ENCODE results near the gene SYTL1.

Gene SYTL1

DNA sequence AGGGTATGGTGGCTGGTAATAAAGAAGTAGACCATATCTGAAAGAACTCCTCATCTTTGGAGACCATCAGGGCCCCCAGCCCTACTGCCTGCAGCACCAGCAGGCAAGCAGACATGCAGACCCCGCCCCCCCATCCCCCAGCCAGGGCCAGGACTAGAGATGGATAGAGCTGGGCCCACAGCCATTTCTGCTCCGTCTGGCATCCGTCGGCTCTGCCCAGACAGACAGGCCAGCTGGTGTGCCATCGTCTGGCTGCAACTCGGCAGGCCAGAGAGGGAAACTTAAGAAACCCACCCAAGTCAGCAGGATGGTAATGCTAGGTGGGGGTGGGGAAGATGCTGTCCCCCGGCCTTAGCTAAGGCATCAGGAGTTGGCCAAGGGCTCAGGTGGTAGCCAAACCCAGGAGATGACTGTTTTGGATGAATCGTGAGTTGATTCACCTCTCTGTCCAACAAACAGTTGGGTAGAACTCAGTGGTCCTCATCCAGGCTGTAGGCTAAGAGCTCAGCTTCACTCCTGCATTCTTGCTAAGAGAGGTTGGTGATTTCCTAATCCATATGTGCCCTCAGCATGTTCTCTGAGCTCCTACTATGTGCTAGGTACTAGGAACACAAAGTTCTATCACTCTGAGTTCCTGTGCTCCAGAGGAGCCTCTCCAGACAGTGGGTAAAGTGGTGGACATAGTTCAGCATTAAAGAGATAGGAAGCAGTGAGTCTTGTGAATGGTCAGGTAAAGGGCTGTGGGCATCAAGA is 43.0 kb upstream of the SYTL1 start:
- H3K4me3 ChIP-seq (ENCODE audit: low read depth, low read length), result no peak overlapping the region
- peaks cover 16% of the 10 kb centered on the region for H3K4me1 ChIP-seq
- H3K27ac ChIP-seq, result peak overlapping the region; percentile 75

DNA sequence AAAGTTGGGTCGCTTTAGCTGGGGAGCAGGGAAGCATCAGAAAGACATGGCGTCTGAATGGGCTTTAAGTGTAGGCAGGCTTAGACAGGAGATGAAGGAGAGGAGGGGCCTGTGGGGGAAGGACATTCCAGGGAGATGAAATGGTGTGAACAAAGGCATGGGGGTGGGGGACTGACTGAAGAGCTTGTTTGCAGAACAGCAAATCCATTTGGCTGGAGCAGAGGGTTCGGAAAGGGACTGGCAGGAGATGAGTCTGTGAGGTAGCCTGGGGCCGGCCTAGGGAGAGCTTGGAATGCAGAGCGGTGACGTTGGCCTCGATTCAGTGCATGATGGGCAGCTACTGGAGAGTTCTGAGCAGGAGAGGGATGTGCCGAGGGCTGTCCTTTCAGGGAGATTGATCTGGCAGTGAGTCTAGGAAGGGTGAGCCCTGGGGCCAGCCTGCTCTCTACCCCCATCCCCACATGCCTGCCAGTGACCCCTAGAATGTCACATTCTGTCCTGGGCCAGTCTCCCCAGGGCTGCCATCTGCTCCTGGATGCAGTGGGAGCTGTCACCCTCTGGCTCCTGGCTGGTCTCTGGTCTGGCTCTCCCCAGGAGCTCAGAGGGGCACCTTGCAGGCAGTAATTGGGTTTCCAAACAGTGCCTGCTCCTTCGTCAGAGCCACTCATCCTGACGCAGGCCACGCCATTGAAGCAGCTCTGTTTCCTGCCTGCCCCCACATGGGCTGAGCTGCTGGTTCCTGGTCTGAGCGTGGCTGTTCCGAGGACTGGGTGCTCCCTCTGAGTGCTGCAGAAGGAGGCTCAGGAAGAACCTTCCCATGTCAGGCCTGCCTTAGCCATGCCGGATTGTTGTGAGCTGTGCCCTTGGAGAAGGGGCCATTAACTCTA is 42.2 kb upstream of the SYTL1 start:
- H3K4me1 ChIP-seq, result peaks cover 16% of the 10 kb centered on the region
- no peak overlapping the region for H3K9ac ChIP-seq
- H2AFZ ChIP-seq, result no peak overlapping the region
- no peak overlapping the region for H3K4me3 ChIP-seq (ENCODE audit: low read depth, low read length)
- no peaks in the 10 kb centered on the region for H3K9me3 ChIP-seq (ENCODE audit: control insufficient read depth, low read length)
- no peak overlapping the region for H3K4me2 ChIP-seq (ENCODE audit: low read length)
- no peaks in the 10 kb centered on the region for H3K27me3 ChIP-seq (ENCODE audit: control insufficient read depth, insufficient read depth, low read length)
- H3K27ac ChIP-seq, result peak overlapping the region; percentile 75
- H3K79me2 ChIP-seq, result no peaks in the 10 kb centered on the region
- TF ChIP-seq CTCF (IDR thresholded peaks at IDR 0.05), result no peak
- no peaks in the 10 kb centered on the region for H3K36me3 ChIP-seq (ENCODE audit: control insufficient read depth, insufficient read depth, low read length)

More for the DNA sequence above, 43.0 kb upstream of the SYTL1 start:
- no peaks in the 10 kb centered on the region for H3K36me3 ChIP-seq (ENCODE audit: control insufficient read depth, insufficient read depth, low read length)
- H3K27me3 ChIP-seq (ENCODE audit: control insufficient read depth, insufficient read depth, low read length), result no peaks in the 10 kb centered on the region
- no peaks in the 10 kb centered on the region for H3K79me2 ChIP-seq
- no peak overlapping the region for H3K4me2 ChIP-seq (ENCODE audit: low read length)
- H2AFZ ChIP-seq, result no peak overlapping the region
- H3K9me3 ChIP-seq (ENCODE audit: control insufficient read depth, low read length), result no peaks in the 10 kb centered on the region
- no peak overlapping the region for H3K9ac ChIP-seq
- no peak for TF ChIP-seq CTCF (IDR thresholded peaks at IDR 0.05)

DNA sequence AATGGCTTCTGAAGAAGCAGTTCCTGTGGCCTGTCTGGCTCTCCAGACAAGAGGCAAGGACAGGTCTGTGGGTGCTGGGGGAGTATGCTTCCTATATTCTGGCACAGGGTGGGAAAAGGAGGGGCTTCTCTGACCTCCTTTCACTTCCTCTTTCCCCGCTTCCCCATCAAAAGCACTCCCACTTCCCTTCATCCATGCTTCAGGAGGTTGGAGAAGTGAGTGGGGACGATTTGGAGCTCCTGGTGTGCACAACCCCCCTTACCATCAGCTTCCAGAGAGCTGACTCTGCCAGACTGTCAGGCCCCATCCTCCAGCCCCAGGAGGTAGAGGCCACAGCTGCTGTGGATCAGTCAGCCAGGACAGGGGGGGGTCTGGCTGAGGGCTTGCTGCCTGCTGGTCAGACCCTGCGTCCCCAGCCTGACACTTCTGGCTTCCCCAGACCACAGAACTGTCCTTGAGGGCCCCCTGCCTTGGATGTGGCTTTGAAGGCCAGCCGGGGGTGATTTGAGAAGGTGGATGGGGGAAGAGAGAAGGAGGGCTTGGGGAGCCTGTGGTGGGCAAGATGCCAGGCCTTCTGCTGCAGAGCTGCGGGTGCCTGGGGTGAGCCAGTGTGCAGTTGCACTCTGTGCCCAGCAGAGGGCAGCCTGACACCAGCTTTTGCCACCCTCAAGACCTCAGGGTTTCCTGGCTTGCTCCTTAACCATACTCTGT is 41.3 kb upstream of the SYTL1 start:
- no peak overlapping the region for H3K4me2 ChIP-seq (ENCODE audit: low read length)
- peak overlapping the region; percentile 75 for H3K27ac ChIP-seq
- no peak overlapping the region for H3K4me3 ChIP-seq (ENCODE audit: low read depth, low read length)
- H3K4me1 ChIP-seq, result peaks cover 16% of the 10 kb centered on the region
- no peaks in the 10 kb centered on the region for H3K27me3 ChIP-seq (ENCODE audit: control insufficient read depth, insufficient read depth, low read length)
- no peaks in the 10 kb centered on the region for H3K9me3 ChIP-seq (ENCODE audit: control insufficient read depth, low read length)
- no peaks in the 10 kb centered on the region for H3K36me3 ChIP-seq (ENCODE audit: control insufficient read depth, insufficient read depth, low read length)
- no peak overlapping the region for H2AFZ ChIP-seq
- TF ChIP-seq CTCF (IDR thresholded peaks at IDR 0.05), result peak; percentile 86
- no peak overlapping the region for H3K9ac ChIP-seq
- H3K79me2 ChIP-seq, result no peaks in the 10 kb centered on the region

DNA sequence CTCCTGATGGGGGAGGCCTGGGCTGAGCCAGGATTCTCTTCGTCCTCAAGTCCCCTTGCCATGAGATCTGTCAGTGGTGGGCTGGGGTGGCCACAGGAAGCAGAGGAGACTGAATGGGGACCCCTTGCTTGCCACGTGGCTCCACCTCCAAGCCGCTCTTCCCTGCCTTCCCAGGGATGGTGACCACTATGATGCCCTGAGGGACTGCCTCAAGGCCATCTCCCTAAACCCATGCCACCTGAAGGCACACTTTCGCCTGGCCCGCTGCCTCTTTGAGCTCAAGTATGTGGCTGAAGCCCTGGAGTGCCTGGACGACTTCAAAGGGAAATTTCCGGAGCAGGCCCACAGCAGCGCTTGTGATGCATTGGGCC is 40.8 kb upstream of the SYTL1 start:
- no peaks in the 10 kb centered on the region for H3K27me3 ChIP-seq (ENCODE audit: control insufficient read depth, insufficient read depth, low read length)
- H3K4me3 ChIP-seq (ENCODE audit: low read depth, low read length), result no peak overlapping the region
- no peak overlapping the region for H3K27ac ChIP-seq
- H3K36me3 ChIP-seq (ENCODE audit: control insufficient read depth, insufficient read depth, low read length), result no peaks in the 10 kb centered on the region
- no peak overlapping the region for H2AFZ ChIP-seq
- no peaks in the 10 kb centered on the region for H3K79me2 ChIP-seq
- H3K4me1 ChIP-seq, result peaks cover 16% of the 10 kb centered on the region
- no peak overlapping the region for H3K9ac ChIP-seq
- no peak overlapping the region for H3K4me2 ChIP-seq (ENCODE audit: low read length)
- H3K9me3 ChIP-seq (ENCODE audit: control insufficient read depth, low read length), result no peaks in the 10 kb centered on the region
- TF ChIP-seq CTCF (IDR thresholded peaks at IDR 0.05), result no peak
